Adipose tissue (tissue), 3 donors: ENCODE results near the gene DBH. TPM values are rescaled to one million over a fixed set of nuclear protein-coding genes. Genes with fewer than 3 reads are reported as not detected.

Source experiments
- H3K27ac ChIP-seq: one replicate; pipeline ENCODE4 v1.5.1; 2013; ENCODE audit warnings: low read depth, low read length
- WGBS, 3 donors: extraction: QIAGEN DNeasy Blood & Tissue Kit; methylation state at CpG; one replicate each; pipeline ENCODE4 v1.1.7; 2013; 5-methylcytosine and 5-hydroxymethylcytosine counted together
- polyA plus RNA-seq, 3 donors: library from polyadenylated mRNA; stranded (reverse); fragments of 200-250 nt; gene quantifications; one replicate each; pipeline ENCODE4 v1.2.3, GENCODE V29; 2013
- donor health status: healthy with polysubstance abuse.
- donor health status: Bipolar disorder and iron deficiency.
- donor health status: healthy.

The DBH gene
- polyA plus RNA-seq, 3 donors: 0.01 to 0.05 TPM; not detected in 1

DNA sequence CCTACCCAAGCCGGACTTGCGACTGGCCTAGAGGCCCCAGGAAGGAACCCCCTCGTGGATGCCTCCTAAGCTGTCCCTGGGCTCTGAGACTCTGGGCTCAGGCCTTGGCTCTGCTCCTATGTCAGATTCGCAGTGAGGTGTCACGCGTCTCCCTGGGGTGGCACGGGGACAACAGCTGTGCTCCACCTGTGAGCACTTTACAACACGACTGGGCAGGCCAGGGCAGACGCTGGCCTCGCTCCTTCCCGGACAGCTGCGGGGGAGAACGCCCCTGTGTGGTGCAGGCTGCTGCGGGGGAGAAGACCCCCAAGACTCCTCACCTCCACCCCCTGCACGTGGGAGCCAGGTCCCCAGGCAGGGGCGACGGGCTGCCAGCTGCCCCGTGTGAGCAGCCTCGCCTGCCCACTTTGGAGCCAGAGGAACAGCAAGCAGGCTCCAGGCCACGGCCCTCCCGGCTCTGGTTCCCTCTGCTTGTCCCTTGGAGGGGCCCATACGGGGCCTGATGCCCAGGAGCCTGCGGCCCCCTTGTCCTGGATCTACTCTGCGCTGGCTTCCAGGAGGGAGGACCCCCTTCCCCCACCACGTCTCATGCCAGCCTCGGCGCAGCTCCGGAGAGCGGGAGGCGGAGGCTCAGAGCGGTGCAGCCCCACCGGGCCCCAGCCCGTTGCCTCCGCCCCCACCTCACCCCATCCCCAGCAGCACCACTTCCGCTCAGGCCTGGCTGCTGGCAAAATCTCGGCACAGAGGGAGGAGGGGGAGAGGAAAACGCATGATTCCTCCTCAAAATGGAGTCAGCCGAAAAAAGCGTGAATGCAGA is 66.0 kb downstream of the DBH start:
- WGBS, 3 donors: 35 to 61% (median 36%) methylated on average over 33 to 39 of the region's 39 CpGs
- no peak overlapping the region for H3K27ac ChIP-seq

DNA sequence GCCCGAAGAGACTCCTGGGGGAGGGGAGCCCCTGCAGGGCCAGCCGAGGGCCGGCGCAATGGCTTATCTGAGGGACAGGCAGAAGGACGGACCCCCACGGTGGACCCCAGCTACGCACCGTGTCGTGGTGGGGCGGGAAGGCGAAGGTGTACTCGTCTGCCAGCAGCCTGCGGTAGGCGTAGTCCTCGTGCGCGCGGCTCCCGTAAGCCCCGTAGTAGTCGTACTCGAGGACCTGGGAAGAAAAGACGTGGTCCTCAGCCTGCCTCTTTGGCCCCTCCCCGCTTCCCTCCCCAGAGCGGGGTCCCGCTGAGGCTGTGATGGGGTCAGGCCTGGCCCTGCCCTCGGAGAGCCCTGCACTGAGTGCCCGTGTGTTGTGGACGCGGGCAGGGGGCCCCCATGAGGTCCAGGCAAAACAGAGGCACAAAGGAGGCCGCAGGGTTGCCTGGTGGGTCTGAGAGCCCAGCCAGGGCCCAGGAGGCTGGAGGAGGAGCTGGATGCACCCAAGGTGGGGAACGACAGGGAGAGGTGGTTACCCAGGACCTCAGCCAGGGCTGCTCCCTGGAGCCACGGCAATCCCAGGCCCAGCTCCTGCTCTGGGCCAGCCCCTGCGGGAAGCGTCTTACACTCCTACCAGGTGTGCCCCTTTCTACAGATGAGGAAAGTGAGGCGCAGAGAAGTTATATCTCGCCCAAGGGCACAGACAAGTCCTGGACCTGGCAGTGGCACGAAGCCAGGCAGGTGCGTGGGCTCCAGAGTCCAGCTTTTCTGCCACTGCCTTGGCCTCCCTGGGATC is 66.8 kb downstream of the DBH start:
- H3K27ac ChIP-seq: no peak overlapping the region
- WGBS, 3 donors: 36 to 52% (median 48%) methylated on average over 36 to 39 of the region's 39 CpGs

DNA sequence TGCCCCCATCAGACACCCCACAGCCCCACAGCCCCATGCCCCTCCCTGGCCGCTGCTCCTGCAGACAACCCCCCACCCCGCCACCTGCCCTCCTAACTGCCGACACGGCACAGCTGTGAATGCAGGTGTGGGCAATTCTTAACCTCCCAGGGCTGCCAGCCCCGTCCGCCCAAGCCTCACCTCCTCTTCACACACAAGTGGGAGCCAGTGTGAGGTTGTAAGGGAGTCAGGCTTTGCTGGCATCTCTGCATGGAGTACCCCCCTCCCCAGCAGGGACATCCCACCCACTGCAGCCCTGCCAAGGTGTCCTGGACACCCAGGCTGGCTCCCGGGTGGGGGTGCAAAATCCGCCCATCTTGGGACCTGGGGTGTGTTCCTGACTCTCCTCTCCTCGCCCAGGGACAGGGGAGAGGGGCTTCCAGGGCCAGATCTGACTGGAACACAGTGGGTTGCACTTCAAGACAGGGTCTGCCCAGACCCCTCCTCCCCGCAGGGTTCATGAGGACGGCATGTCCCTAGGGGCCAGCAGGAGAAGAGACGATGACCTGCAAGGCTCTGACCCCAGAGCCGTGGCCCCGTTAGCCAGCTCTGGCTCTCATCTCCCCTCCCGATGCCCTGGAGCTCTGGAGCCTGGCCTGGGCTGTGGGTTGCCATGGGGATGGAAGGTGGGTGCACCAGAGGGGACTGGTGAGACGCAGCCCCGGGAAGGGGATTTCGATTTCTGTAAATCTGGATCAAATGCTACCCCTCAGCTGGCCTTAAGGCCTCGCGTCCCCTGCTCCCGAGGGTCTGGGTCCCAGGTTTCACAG is 67.6 kb downstream of the DBH start:
- H3K27ac ChIP-seq: no peak overlapping the region
- 78 to 84% (median 80%) methylated on average over 20 to 21 of the region's 21 CpGs for WGBS, 3 donors

DNA sequence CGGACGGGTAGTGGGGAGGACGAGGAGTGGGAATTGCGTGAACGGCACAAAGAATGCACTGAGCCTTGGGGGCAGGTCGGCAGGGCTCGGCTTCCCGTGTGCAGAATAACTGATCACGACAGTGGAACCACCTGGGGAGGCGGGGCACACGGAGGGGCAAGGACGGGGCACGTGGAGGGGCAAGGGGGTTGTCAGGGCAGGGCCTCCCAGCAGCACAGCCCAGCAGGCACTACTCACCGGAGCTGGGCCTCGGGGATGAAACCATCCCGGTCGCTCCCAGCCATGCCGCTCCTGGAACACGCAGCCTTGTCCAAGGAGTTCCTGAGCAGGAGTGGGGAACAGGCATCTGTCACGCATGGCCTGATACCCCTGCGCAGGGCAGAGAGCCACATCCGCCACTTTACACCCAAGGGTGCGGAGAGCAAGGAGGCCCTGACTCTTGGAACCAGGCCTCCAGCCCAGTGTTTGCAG is 68.6 kb downstream of the DBH start:
- 90 to 95% (median 90%) methylated on average over 23 of the region's 23 CpGs for WGBS, 3 donors
- no peak overlapping the region for H3K27ac ChIP-seq

DNA sequence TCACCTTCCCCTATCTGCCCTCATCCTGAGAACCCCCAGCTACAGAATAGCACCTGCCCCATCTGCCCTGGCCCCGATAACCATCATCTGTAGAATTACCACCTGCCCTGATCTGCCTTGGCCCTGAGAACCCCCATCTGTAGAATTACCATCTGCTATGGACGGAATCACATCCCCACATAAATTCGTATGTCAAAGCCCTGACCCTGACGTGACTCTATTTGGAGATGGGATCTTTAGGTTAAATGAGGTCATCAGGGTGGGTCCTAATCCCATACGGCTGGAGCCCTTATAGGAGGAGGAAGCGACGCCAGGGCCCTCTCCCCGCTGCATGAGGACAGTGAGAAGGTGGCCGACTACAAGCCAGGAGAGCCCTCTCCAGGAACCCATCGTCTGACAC is 69.4 kb downstream of the DBH start:
- 82 to 94% (median 90%) methylated on average over 10 of the region's 10 CpGs for WGBS, 3 donors
- no peak overlapping the region for H3K27ac ChIP-seq

DNA sequence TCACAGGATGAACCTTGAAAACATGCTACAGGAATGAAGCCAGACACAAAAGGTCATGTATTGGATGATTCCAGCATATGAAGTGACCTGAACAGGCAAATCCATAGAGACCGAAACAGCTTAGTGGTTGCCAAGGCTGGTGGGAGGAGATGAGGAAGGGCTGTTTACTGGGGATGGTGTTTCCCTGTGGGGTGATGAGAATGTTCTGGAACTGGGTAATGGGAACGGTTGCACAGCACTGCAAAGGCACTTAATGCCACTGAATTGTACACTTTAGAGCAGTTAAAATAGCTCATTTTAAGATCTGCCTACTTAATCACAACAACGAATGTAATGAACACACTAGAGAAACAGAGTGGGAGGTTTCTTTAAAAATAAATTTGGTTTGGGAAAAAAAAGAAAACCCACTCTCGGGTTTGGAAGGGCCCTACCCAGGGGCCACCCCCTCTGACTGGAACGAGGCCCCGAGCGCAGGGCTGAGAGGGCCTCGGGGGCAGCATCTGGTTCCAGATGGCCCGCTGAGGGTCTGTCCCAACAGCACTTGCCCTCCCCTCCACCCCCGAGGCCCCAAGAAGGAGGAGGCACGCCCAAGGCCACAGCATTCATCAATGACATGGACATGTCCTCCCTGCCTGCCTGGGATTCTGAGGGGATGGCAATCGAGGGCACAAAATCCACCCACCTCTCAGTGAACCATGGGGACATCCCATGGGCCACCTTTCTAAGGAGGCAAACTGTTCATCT is 70.3 kb downstream of the DBH start:
- H3K27ac ChIP-seq: no peak overlapping the region
- 47 to 78% (median 58%) methylated on average over 12 of the region's 12 CpGs for WGBS, 3 donors

DNA sequence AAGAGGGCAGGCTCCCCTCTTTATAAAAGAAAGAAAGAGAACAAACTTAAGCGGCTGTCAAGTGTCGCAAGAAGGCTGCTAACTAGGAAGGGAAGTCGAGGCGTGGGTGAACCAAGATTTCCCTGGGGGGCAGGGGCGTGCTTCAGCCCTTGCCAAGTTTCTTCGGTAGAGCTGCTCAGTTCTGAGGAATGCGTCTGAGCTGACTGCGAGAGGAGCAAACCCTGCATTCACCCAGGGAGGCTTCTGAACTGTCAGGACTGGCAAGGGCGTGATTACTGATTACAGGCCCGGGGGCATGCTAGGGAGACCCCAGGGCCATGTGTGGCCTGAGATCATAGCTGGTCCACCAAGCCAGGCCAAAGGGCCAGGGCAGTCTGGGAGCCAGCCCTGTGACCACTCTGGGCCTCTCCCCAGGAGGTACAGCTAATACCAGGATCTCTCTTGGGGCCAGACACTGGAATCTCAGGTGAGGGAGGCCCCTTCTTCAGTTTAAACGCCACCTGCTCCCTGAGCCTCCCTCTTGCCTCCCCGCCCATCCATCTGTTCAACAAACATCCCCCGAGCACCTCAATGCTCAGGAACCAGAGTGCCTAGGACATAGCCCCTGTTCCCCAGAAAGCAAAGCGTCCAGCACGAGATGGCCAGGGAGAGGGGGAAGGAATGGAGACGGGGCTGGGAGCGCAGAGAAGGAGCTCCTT is 71.1 kb downstream of the DBH start:
- WGBS, 3 donors: 58 to 80% (median 59%) methylated on average over 17 of the region's 17 CpGs
- H3K27ac ChIP-seq: no peak overlapping the region

DNA sequence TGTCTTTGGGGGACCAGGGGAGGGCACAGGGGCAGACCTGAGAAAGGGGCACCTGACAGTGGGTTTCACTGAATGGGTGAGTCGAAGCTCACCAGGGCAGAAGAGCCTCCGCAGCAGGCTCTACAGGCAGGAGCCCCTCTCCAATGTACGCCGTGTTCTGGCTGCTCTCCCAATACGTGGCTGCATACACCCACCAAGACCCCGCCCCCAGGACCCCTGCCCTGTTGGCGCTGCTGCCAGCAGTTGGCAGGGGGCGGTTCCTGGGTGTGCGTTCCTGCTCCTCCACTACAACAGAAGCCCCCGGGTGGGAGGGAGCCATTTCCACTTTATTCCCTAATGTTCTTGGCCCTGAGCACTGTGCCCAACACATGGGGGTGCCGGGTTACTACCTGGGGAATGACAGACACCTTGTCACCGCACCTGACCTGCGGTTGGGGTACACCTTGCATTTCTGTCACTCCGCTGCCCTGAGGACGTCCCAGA is 71.6 kb downstream of the DBH start:
- H3K27ac ChIP-seq: no peak overlapping the region
- 82 to 89% (median 85%) methylated on average over 15 of the region's 15 CpGs for WGBS, 3 donors

DNA sequence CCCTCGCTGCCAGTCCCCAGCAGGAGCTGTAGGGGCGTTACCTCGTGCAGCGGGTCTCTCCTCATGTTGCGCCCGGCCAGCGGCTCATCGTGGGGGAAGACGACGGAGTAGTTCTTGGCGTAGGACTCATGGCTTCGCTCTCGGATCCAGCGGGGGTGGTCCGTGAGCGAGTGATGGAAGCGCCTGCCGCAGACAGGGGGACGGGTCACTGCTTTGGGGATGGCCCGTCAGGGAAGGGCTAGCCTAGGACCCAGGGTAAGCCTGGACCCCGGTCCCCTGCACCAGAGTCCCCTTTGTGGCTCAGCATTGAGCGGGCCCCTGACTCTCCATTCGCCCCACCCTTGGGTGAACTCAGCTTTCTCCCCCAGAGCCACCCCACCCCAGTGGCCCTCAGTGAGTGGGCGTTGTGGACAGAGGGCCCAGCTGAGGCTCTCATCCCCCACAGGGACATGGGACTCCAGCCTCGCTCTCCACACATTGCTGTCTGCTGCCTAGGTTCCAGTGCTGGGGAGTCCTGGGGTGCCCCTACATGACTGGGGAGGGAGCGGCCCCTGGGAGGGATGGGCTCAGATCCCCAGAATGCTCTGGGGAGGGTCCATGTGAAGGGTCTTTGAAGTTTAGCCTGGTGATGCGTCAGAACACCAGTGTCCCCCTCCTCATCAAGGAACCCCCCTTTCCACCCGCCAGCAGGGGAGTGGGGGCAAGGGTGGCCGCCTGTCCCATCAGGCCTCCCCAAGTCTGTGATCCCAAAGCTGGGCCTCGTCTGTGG is 72.3 kb downstream of the DBH start:
- WGBS, 3 donors: 89 to 93% (median 90%) methylated on average over 30 of the region's 30 CpGs
- H3K27ac ChIP-seq: no peak overlapping the region

Other genes with a start within 250 kb of the DBH start
- 10 to 100 TPM; 14.1 to 18.8 (median 14.5) TPM for gene REXO4, start 218.4 kb upstream of the DBH start, polyA plus RNA-seq
- 1 to 10 TPM; 2.7 to 4.2 (median 2.7) TPM for gene ADAMTS13, start 214.0 kb upstream of the DBH start, polyA plus RNA-seq
- 10 to 100 TPM in 1 of 3 donors, 1 to 10 TPM in 2; 4.0 to 17.3 (median 8.5) TPM for gene CACFD1, start 176.4 kb upstream of the DBH start, polyA plus RNA-seq
- gene SLC2A6, start 157.3 kb upstream of the DBH start, polyA plus RNA-seq: 10 to 100 TPM in 1 of 3 donors, 1 to 10 TPM in 2; 2.4 to 15.6 (median 2.6) TPM
- gene MYMK, start 111.4 kb upstream of the DBH start, polyA plus RNA-seq: not detected
- 1 to 10 TPM; 2.0 to 2.7 (median 2.2) TPM for gene ADAMTSL2, start 101.7 kb upstream of the DBH start, polyA plus RNA-seq
- not detected for gene FAM163B, start 27.0 kb upstream of the DBH start, polyA plus RNA-seq
- gene SARDH, start 102.0 kb downstream of the DBH start, polyA plus RNA-seq: 1 to 10 TPM; 1.2 to 6.5 (median 1.7) TPM